Stimulated activated CD8-positive, alpha-beta memory T cell treated with anti-CD3 and anti-CD28 coated beads, Interleukin-7, amount 100 ng/mL, for 1 hour (primary cell): ENCODE data around the gene PRSS23.

Experiments
- DNase-seq, 2 donors: peaks; one replicate each; pipeline ENCODE4 v3.0.0-alpha.2; 2020; ENCODE audit warnings: low read depth in 2 of 2

PRSS23 gene

GRCh38 chr11:86790195-86790725 is 10.1 kb upstream of the PRSS23 start:
- DNase-seq, result no peak

DNA sequence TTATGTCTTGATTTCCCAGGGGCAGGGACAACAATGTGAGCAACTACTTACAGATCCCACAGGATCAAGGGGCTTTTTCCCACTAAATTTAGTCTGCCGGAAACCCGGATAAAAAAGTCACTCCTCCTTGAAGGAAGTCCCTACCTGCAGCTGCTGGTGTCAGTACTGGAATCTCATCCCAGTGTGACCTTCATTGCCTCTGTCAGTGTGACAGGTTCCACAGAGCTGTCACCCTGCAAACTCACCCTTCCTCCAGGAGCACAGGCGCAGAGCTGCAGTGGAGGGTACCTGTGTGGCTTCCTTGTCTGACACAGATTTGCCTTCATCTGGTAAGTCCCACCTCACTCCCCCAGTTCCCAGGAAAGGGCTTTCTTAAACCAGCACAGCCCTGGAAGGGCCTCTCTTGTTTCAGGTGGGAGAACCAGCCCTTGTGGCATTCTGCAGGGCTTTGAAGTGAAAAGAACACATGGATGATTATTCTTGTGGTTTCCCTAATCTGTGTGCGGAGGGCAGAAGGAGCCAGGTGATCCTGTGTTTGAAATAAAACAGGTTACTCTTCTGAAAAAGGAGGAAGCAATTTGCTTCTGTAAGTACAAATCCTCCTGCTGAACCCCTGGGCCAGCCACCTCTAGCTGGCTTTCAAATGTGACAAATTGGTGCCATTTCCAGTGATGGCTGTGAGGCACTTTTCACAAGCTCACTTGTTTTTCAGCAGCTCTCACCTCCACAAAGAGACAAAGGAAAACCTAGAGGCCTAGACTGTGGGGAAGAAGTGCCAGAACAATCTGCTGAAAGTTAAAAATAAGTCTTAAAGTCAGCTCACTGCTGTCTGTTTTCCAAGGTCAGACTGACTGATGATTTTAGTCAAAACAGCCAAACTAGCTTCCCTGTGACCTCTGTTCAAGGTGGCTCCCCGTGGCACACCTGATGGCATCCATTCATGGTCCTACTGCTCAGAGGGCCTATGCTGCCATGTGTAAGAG is 9.2 kb upstream of the PRSS23 start:
- DNase-seq, result no peak

DNA sequence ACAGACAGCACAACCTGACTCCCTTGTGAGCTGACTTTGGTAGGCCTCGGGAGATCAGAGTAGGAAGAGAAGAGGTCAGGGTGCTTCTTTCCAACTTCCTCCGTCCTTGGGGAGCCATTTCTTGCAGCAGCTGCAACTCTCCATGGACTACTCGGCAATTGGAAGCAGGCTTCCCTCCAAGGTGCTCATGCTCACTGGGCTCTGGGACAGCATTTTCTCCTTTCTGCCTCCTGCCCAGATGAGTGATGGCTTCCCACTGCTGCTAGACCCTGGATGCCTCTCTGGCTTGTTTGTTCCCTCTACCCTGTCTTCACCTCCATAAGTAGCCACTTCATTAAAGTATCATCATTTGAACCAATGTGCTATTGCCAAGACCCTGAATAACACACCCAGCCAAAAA is 8.2 kb upstream of the PRSS23 start:
- DNase-seq, result no peak

DNA sequence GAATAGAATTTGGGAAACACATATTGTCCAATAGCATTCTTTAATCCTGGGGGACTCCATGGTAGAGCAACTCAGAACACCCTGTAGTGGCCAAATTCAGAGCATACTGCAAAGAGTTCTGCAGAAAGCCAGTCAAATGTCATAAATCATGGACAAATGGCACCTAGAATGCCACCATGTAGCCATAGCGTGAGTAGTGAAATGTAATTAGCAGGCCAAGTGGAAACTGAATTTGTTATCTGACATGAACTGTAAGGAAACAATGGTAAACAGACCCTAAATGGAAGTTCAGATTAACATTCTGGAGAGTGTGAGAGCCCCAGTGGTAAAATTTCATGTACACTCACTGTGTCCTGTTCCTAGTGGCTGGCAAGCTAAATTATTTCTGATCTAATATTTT is 7.0 kb upstream of the PRSS23 start:
- no peak for DNase-seq

GRCh38 chr11:86795511-86795910 is 4.8 kb upstream of the PRSS23 start:
- no peak for DNase-seq

GRCh38 chr11:86795949-86796348 is 4.4 kb upstream of the PRSS23 start:
- DNase-seq, result no peak

DNA sequence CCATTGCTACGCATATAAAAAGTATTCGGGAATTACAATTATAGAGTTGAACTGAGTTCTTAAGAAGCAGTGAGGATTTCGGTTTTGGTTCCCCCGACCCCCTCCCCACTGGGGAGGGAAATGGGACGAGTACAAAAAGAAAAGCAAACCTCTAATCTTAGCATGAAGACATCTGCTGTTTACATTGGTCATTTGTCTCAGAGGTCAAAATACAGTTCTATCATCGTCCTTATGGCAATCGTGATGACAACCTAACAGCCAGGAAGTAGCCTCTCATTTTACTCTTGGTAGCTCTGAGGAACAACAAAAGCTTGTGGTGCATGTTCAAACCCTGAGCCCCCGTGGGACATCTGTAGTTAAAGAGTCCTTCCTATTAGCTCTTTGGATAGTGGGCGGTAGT is 3.2 kb upstream of the PRSS23 start:
- no peak for DNase-seq

GRCh38 chr11:86798988-86799387 is 1.4 kb upstream of the PRSS23 start:
- DNase-seq, result no peak

GRCh38 chr11:86799680-86800075 is 664 bp upstream of the PRSS23 start:
- DNase-seq, result no peak

DNA sequence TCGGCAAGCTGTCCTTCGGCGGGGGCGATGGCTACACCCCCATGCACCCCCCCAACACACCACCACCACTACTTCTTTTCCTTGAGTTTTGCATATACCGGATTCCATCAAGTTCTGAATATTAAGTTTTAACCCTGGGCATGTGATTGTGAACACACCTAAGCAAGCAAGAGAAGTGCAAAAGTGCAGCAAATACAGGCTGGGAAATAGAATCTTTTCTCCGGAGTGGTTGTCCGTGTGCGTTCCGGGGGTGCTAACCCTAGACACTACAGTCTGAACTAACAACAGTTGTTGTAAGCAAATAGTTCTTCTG is 574 bp downstream of the PRSS23 start:
- no peak for DNase-seq

DNA sequence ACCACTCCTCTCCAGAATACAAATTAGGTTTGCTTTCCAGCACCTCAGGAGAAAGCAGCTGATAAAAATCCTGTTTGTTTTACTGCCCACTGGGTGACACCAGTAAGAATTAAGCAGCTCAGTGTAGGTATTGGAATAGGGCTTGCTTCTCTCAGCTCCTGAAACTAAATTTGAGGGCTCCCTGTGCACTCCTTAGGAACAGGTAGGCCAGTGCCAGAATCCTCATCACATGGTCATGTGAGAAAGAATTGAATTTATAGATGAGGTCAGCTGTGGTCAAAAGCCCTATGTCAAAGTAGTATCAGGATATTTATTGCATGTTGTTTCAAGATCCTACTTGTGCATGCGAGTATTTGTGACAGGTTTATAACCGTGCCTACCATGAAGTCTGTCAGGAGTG is 1.0 kb downstream of the PRSS23 start:
- DNase-seq, result no peak

DNA sequence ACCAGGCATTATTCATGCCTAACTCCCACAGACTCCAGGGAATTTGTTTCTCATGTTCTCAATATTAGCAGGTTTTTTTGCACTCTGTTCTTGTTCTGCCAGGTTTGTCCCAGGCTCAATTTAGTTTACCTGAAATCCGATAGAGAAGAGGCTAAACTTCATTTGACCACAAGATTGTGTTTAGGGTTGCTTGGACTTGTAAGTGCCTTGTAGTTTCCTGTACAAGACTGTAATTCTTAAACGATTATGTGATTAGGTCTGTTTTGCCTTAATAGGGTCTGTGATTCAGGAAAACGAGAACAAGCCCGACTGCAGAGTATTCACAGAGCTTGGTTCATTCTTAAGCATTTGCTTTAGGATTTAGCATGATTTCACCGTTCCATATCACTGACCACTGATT is 1.8 kb downstream of the PRSS23 start:
- DNase-seq, result no peak

DNA sequence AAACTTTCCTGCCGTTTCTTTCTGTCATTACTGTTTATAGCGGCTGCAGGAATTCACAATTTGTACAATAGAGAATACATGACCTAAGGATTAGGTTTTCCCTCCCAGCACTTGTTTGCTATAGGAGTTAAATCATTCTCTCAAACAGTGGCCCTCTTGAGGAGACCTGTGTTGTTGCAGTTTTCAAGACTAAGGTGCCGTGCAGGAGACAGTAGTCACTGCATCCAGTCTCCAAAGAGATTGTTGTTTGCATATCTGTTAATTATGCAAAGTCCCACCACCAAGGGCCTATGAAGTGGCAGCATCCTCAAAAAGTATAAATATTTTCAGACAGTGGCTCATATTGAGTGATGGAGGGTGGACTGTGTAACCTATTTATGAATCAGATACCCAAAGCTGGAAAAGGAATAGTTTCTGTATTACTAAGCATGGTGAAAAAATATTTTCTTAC is 2.3 kb downstream of the PRSS23 start:
- no peak for DNase-seq

GRCh38 chr11:86803136-86804045 is 3.0 kb downstream of the PRSS23 start:
- no peak for DNase-seq

GRCh38 chr11:86804951-86805350 is 4.6 kb downstream of the PRSS23 start:
- DNase-seq, result no peak

DNA sequence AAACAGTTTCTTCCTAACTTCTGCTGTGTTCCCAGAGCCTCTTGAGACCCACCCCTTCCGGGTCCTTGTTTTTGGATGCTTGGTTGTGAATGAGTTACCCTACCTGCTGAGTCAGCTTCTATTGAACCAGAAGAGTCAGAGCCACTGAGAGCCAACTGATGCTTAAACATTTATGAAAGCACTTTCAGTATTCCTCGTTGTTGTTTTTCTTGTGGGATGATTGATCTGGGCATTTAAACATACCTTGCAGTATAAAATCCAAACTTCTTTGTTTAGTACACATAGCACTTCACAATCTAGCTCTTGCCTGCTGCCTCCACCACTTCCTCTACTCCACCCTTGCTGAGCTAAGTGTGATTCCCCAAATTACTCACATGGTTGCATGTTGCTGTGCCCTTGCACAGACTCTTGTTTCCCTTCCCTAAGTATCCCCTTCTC is 5.5 kb downstream of the PRSS23 start:
- no peak for DNase-seq

GRCh38 chr11:86806903-86807302 is 6.6 kb downstream of the PRSS23 start:
- no peak for DNase-seq

GRCh38 chr11:86807360-86807759 is 7.0 kb downstream of the PRSS23 start:
- DNase-seq, result no peak

DNA sequence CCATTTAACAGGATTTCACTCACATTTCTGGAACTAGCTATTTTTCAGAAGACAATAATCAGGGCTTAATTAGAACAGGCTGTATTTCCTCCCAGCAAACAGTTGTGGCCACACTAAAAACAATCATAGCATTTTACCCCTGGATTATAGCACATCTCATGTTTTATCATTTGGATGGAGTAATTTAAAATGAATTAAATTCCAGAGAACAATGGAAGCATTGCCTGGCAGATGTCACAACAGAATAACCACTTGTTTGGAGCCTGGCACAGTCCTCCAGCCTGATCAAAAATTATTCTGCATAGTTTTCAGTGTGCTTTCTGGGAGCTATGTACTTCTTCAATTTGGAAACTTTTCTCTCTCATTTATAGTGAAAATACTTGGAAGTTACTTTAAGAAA is 9.2 kb downstream of the PRSS23 start:
- no peak for DNase-seq

- DNase-seq, result no peak
Observed at GRCh38 chr11:86810288-86810687, 9.9 kb downstream of the PRSS23 start.

DNA sequence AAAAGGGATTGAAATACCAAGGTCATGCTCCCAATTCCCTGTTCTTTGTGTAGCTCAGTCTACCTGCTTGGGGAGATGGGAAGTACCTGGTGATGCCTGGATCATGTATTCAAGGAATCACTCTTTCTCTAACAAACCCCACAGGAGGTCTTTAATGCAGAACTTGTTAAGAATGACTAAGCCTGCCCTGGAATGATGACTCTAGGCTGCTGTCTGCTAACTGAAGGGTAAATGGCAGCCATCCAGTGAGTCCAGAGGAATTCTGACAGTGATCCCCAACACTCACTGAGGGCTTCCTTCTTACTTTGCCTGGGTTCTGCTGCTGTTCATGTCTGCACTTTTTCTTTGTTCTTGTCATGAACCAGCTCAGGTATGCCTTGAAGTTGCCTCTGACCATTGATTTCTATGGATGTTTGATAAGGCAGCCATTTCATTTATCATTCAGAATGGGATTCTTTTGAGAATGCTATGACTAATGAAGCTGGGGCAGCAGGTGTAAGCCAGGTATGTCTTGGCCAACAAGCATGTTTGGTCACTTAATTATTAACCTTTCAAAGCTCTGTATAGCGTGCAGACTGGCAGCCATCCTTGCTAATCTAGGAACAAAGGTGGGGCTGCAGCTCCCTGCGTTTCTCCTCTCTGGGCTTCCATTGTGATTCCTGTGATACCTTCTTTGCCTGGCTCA is 11.4 kb downstream of the PRSS23 start:
- DNase-seq, result no peak

- no peak for DNase-seq
Observed at GRCh38 chr11:86812322-86812670, 12.0 kb downstream of the PRSS23 start.
